ENCODE data around the gene ANKRD60.

The ANKRD60 gene

DNA sequence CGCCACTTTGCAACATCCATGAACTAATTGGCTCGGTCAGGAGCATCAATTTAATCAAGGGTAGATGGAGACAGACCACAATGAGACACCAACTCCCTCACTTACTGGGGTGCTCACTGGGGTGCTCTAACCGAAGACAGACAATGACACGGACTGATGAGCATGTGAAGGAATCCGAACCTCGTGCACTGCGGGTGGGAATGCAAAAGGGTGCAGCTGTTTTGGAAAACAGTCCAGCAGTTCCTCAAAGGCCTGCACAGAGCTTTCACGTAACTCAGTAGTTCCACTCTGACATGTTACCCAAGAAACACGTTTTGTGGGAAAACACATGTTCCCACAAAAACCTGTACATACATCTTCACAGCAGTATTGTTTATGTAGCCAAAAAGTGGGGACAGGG lies 26.8 kb downstream of the ANKRD60 start:
- in situ Hi-C loops (cut with MboI; ENCODE audit: low pct_unique_long_range_greater_than_20kb, low sequenced_read_pairs, unreplicated experiment): loop anchor here (25.0 kb wide), 2 partner anchors 589 to 814 kb away; partner anchors contain the start of genes RBM38 and ZBP1
- TF ChIP-seq, protein P1, sequence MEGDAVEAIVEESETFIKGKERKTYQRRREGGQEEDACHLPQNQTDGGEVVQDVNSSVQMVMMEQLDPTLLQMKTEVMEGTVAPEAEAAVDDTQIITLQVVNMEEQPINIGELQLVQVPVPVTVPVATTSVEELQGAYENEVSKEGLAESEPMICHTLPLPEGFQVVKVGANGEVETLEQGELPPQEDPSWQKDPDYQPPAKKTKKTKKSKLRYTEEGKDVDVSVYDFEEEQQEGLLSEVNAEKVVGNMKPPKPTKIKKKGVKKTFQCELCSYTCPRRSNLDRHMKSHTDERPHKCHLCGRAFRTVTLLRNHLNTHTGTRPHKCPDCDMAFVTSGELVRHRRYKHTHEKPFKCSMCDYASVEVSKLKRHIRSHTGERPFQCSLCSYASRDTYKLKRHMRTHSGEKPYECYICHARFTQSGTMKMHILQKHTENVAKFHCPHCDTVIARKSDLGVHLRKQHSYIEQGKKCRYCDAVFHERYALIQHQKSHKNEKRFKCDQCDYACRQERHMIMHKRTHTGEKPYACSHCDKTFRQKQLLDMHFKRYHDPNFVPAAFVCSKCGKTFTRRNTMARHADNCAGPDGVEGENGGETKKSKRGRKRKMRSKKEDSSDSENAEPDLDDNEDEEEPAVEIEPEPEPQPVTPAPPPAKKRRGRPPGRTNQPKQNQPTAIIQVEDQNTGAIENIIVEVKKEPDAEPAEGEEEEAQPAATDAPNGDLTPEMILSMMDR (IDR thresholded peaks at IDR 0.05; ENCODE audit: extremely low read depth, insufficient read depth, missing control alignments): no peak
- no peak for DNase-seq (ENCODE audit: low spot score)

DNA sequence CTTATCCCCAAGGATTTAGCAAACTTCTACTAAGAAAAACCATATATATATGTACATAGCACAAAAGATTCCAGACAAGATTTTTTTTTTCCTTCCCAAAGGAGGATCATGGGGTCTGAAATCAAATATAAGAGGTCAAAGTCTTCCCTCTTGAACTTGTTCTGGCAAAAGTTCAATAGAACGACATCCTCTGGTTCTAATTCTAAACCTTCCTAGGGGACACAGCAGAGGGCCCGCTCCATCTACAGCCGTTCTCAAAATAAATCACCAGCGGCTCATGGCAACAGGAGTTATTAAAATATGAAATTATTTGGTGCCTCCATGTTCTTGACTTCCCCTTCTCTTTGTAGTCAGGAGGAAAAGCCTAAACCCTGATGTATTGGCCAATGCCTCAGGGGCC lies 29.0 kb downstream of the ANKRD60 start:
- no peak for DNase-seq (ENCODE audit: low spot score)
- in situ Hi-C loops (cut with MboI; ENCODE audit: low pct_unique_long_range_greater_than_20kb, low sequenced_read_pairs, unreplicated experiment): no loop called here

DNA sequence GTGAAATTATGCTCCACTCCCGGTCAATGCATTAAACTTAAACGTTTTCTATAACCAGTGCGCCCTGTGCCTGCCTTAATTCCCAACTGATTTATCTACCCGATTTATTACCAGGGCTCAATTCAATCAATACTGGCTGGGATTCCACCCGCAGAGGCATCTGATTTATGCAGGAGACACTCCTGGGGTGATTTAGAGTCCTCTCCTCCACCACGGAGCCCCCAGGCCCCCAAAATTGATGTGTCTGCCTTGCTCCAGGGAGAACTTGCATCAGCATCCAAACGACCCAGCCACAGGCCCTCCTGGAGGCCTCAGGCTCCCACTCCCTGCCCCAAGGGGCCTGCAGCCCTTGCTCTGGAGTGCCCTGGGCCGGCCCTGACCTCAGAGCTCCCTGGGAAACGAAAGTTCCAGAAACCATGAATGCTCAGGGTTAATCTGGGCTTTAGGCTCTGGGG lies 29.5 kb downstream of the ANKRD60 start:
- in situ Hi-C loops (cut with MboI; ENCODE audit: low pct_unique_long_range_greater_than_20kb, low sequenced_read_pairs, unreplicated experiment): no loop called here
- TF ChIP-seq, protein P1 (IDR thresholded peaks at IDR 0.05; ENCODE audit: extremely low read depth, insufficient read depth, missing control alignments): no peak
- no peak for DNase-seq (ENCODE audit: low spot score)

More for the DNA sequence above, 29.0 kb downstream of the ANKRD60 start:
- TF ChIP-seq, protein P1 (IDR thresholded peaks at IDR 0.05; ENCODE audit: extremely low read depth, insufficient read depth, missing control alignments): no peak

DNA sequence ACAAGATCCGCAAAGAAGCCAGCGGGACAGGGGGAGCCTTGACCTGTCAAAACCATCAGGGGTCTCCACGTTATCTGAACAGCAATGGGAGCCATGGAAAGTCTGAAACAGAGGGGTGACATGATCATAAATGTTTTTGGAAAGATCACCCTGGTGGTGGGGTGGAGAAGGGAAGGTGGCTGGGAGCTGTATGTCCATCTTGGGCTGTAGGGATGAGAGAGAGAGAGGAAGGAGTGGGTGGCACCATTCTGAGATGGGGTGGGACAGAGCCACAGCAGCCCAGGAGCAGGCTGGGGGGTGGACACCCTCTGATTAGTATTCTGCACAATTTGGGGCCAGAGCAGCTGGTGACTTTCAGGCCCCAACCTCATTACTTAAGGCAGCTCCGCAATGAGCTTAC lies 30.1 kb downstream of the ANKRD60 start:
- in situ Hi-C loops (cut with MboI; ENCODE audit: low pct_unique_long_range_greater_than_20kb, low sequenced_read_pairs, unreplicated experiment): no loop called here
- TF ChIP-seq, protein P1 (IDR thresholded peaks at IDR 0.05; ENCODE audit: extremely low read depth, insufficient read depth, missing control alignments): no peak
- DNase-seq (ENCODE audit: low spot score): no peak

DNA sequence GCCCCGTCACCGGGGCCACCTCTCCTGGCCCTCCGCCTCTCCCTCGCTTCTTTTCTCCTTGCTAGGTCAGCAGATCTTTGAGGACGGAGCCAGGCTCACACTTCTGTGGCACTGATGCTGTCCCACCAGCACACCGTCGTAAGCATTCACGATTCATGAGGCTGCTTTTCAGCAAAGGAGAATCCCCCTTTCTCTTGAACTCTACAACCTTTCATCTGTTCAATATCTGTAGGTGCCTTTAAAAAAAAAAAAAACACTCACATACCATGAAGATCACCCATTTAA lies 31.3 kb downstream of the ANKRD60 start:
- TF ChIP-seq, protein P1 (IDR thresholded peaks at IDR 0.05; ENCODE audit: extremely low read depth, insufficient read depth, missing control alignments): no peak
- no peak for DNase-seq (ENCODE audit: low spot score)
- in situ Hi-C loops (cut with MboI; ENCODE audit: low pct_unique_long_range_greater_than_20kb, low sequenced_read_pairs, unreplicated experiment): no loop called here

DNA sequence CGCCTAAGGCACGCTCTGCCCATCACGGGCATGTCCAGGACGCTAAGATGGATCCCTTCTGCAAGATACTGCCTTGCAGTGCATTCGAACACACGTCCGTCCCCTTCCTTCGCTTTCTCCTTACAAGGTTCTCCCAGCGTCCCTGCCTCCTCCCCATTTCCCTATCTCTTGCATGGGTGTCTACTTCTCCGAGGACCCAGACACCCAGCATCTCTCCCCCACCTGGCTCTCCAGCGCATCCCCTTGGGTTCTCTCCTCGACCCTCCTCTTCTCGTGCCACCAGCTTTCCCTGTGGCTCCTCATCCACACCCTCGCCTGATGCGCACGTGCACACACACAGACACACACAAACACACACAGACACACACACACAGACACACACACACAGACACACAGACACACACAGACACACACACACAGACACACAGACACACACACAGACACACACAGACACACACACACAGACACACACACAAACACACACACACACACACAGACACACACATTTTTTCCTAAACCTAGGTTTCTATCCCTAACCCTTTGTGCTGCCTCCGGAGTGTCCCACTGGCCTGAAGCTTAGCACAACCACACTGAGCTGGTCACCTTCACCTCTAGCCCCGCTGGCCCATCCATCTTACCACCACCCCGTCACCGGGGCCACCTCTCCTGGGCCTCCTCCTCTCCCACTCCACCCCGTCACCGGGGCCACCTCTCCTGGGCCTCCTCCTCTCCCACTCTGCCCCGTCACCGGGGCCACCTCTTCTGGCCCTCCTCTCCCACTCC lies 31.9 kb downstream of the ANKRD60 start:
- TF ChIP-seq, protein P1 (IDR thresholded peaks at IDR 0.05; ENCODE audit: extremely low read depth, insufficient read depth, missing control alignments): no peak
- no peak for DNase-seq (ENCODE audit: low spot score)
- in situ Hi-C loops (cut with MboI; ENCODE audit: low pct_unique_long_range_greater_than_20kb, low sequenced_read_pairs, unreplicated experiment): no loop called here
